DMS53 treated with DMSO at 0.1 percent for 48 hours (cell line): Measurements from ENCODE around the gene SLC44A2.
A peak's percentile ranks its signal among the peaks of the same experiment; 100 is the strongest.

Experiments
- DNase-seq: peaks from one replicate; lab custom pipeline; 2025; ENCODE audit not compliant: unreplicated experiment; lab: John Stamatoyannopoulos, UW

Gene SLC44A2

DNA sequence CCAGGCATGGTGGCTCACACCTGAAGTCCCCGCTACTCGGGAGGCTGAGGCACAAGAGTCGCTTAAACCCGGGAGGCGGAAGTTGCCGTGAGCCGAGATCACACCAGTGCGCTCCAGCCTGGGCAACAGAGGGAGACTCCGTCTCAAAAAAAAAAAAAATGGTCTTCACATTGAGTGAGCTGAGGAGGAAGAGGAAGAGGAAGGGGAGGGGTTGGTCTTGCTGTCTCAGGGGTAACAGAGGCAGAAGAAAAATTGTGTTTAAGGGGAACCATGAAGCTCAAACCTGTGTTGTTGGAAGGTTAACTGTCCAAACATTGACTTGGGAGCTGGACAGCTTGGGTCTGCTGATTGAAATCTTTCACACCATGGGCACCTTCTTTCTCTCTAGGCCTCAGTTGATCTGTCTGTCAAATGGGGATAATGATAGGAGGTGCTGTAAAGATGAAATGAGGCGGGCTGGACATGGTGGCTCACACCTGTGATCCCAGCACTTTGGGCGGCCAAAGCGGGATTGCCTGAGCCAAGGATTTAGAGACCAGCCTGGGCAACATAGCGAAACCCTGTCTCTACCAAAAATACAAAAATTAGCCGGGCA, 9.8 kb upstream of the SLC44A2 start:
- no peak for DNase-seq

DNA sequence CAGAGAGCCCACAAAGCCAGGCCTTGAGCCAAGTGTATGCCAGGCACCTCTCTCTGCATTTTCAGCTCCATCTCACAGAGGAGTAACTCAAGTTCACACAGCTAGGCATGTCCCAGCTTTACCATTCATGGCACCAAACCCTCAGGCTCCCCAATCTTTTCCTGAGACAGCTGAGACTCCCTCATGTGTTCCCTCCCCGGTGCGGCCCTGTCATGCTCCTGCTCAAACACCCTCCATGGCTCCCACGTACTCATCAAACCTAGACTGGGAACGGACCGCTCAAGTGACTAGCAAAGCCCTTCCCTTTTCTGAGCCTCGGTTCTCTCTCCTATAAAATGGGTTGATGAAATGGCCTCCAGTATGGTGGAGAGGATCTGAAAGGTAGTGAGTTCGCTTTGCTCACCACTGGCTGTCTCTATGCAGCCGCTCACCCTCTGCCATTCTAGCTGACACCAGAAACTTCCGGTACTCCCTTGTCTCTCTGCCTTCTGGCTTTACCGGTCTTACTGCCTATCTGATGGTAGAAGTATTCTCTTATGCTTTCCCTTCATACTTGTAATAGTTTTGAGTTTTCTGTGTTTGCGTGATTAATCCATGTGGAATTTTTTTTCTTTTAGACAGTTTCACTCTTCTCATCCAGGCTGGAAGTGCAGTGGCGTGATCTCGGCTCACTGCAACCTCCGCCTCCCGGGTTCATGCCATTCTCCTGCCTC, 7.8 kb upstream of the SLC44A2 start:
- DNase-seq, result no peak

DNA sequence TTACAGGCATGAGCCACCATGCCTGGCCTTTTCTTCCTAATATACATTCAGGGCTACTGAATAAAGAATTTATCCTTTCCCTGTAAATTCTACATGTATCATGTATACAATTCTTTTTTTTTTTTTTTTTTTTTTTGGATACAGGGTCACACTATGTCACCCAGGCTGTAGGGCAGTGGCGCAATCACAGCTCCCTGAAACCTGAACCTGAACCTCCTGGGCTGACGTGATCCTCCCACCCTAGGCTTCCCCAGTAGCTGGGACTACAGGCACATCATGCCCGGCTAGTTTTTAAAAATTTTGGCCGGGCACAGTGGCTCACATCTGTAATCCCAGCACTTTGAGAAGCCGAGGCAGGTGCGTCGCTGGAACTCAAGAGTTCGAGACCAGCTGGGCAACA, 6.5 kb upstream of the SLC44A2 start:
- no peak for DNase-seq

DNA sequence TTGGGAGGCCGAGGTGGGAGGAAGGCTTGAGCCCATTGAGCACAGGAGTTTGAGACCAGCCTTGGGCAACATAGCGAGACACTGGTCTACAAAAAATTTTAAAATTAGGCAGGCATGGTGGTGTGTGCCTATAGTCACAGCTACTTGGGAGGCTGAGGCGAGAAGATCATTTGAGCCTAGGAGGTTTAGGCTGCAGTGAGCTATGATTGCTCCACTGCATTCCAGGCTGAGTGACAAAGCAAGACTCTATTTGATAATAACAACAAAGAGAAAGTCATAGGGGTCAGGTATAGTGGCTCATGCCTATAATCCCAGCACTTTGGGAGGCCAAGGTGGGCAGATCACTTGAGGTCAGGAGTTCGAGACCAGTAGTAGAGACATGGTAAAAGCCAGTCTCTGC, 4.6 kb upstream of the SLC44A2 start:
- DNase-seq, result no peak

DNA sequence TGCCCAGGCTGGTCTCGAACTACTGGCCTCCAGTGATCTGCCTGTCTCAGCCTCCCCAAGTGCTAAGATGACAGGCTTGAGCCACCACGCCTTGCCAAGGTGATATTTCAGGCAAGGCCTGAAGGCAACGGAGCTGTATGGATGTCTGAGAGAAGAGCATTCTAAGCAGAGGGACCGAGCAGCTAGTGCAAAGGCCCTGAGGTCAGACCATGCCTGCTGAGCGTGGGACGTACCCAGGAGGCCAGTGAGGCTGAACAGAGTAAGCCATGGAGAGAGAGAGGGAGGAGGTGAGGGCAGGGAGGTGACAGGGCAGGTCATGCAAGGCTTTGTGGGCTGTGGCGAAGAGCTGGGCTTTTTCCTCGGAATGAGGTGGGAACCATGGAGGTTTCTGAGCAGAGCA, 3.4 kb upstream of the SLC44A2 start:
- DNase-seq, result no peak

DNA sequence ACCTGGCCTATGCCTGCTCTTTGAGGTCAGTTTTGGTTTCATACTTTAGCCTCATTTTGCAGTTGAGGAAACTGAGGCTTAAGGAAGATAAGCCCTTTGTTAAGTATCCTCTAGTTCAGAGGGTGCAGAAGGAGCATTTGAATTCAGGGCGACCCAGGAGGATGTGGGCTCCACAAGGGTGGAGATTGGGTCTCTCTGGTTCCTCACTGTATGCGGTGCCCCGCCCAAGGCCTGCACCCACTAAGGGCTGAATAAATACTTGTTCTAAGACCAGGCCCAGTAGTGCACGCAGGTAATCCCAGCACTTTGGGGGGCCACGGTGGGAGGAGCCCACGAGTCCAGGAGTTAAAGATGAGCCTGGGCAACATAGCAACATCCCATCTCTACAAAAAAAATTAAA, 768 bp upstream of the SLC44A2 start:
- DNase-seq, result no peak

DNA sequence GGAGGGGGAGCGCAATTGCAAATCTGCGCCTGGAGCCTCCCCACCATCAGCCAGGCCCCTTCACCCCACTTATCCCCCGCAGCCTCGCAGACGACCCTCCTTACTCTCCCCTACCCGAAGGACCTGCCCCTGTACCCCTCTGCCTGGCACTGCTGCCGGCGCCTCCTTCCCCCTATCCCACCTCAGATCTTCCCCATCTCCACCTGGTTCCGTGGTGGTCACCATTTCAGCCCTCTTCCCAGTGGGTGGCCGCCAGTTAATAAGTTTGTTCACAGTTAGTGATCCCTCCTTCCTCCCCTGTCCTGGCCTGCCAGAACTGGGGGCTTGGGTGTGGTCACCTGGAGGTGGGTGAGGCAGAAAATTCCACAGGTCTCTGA, 397 bp downstream of the SLC44A2 start:
- no peak for DNase-seq

DNA sequence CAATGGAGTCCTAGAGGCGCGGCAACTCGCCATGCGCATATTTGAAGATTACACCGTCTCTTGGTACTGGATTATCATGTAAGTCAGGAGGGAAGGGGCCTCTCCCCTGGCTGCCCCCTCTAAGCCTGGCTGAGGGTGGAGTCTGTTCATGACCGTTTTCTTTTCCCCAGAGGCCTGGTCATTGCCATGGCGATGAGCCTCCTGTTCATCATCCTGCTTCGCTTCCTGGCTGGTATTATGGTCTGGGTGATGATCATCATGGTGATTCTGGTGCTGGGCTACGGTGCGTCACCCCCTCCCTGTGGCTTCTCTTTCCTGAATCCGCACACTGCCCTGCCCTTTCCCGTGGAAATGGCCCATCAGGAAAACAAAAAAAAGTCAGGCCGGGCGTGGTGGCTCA, 6.5 kb downstream of the SLC44A2 start:
- DNase-seq, result no peak

DNA sequence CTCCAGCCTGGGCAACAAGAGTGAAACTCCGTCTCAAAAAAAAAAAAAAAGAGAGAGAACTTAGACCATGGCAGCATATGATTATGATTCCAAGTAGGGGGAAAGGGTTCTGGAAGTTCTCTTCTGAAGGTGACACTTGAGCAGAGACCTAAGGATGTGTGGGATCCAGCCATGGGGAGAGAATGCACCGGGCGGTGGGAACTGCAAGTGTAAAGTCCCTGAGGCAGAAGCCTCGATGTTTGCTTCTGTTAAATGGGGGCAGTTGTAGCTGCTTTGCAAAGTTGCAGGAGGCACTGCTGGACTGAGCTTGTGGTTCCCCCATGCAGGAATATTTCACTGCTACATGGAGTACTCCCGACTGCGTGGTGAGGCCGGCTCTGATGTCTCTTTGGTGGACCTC, 9.1 kb downstream of the SLC44A2 start:
- DNase-seq, result no peak

DNA sequence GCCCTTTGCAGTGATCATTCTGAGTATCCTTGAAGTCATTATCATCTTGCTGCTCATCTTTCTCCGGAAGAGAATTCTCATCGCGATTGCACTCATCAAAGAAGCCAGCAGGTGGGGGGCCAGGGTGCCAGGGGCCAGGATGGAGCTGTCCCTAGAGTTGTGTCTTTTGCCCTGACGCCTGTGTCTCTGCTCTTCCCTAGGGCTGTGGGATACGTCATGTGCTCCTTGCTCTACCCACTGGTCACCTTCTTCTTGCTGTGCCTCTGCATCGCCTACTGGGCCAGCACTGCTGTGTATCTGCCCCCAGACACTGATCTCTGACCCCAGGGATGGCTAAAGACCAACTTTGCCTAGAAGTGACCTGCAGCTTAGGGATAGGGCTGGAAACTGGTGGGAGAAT, 9.6 kb downstream of the SLC44A2 start:
- DNase-seq, result no peak

DNA sequence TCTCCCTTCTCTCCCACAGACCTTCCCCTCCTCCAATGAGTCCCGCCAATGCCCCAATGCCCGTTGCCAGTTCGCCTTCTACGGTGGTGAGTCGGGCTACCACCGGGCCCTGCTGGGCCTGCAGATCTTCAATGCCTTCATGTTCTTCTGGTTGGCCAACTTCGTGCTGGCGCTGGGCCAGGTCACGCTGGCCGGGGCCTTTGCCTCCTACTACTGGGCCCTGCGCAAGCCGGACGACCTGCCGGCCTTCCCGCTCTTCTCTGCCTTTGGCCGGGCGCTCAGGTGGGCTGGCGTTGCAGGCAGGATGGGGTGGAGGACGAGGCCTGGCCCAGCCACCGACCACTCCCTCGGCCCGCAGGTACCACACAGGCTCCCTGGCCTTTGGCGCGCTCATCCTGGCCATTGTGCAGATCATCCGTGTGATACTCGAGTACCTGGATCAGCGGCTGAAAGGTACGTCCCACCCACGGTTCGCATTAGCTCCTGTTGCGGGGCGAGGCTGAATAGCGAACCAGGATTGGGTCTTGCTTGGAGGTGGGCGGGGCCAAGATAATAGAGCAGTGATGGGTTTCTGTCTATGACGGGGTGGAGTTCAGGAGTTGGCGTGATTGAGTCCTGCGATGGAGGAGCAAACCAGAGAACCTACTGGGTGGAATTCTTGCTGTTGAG, 11.1 kb downstream of the SLC44A2 start:
- no peak for DNase-seq

DNA sequence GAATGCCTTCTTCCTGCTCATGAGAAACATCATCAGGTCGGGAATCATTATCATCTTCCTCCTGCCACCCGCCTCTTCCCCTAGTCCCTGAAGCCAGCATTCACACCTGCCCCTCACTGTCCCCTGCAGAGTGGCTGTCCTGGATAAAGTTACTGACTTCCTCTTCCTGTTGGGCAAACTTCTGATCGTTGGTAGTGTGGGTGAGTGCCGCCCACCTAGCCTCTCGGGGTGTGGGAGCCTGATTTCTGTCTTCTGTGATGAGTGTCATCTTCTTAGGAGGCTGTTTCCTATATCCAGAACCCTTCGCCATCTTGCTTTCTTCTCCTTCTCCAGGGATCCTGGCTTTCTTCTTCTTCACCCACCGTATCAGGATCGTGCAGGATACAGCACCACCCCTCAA, 12.5 kb downstream of the SLC44A2 start:
- DNase-seq, result no peak

DNA sequence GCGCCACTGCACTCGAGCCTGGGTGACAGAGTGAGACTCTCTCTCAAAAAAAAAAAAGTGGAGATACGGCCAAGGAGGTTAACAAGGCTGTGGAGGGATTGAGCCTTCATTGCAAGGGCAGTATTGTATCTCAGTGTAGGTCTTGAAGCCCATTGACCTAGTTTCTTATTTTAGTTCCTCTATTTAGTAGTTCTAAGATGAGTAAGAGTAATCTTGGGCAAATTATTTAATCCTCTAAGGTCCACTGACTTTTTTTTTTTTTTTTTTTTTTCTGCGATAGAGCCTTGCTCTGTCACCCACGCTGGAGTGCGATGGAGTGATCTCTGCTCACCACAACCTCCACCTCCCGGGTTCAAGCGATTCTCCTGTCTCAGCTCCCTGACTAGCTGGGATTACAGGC, 14.5 kb downstream of the SLC44A2 start:
- DNase-seq, result no peak

DNA sequence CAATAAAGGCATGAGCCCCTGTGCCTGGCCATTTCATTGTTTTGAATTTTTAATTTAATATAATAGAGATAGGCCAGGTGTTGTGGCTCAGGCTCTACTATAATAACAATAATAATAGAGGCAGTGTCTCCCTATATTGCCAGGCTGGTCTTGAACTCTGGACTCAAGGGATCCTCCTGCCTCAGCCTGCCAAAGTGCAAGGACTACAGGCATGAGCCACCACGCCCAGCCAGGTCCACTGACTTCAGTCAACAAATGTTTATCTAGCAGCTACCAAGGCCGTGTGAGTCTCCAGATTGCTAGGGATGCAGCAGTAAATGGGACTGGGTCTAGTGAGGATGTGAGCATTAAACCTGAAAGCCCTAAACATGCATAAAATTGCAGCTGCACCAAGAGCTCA, 15.0 kb downstream of the SLC44A2 start:
- no peak for DNase-seq

DNA sequence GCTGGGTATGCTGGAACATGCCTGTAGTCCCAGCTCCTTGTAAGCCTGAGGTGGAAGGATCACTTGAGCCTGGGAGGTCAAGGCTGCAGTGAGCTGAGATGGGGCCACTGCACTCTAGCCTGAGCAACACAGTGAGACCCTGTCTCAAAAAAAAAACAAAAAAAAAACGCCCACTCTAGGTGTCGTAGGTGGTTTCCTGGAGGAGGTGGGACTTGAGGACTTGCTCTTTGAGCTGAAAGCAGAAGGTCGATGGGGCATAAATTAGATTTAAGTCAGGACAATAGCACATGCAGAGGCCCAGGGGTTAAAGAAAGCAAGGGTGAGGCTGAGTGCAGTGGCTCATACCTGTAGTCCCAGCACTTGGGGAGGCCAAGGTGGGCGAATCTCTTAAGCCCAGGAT, 15.9 kb downstream of the SLC44A2 start:
- no peak for DNase-seq

DNA sequence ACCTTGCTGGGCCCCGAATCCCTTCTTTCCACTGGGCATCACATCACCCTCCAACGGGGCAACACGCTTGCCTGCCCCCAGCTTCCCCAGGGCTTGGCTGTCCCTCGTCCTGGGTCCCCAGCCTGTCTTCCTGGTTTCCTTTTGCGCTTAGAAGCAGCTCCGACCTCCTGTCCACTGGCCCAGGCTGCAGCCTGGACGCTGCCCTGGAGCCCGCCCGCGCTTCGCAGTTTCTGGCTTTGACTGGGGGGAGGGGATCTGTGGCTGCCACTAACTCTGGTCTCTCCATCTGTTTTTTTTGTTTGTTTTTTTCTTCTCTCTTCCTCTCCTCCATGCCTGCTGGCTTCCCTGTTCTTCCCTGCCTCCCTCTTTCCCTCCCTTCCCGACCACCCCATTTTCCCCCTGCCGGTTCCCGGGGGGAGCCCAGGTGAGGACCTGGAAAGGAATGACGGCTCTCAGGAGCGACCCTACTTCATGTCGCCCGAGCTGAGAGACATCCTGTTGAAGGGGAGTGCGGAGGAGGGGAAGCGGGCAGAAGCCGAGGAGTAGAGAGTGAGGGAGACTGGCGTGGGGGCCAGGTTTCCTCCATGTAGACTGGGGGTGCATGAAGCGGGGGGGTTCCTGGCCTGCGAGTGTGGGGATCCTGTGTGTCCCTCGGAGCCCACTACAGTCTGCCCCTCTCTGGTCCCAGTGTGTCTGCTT, 17.3 kb downstream of the SLC44A2 start:
- DNase-seq, result no peak

DNA sequence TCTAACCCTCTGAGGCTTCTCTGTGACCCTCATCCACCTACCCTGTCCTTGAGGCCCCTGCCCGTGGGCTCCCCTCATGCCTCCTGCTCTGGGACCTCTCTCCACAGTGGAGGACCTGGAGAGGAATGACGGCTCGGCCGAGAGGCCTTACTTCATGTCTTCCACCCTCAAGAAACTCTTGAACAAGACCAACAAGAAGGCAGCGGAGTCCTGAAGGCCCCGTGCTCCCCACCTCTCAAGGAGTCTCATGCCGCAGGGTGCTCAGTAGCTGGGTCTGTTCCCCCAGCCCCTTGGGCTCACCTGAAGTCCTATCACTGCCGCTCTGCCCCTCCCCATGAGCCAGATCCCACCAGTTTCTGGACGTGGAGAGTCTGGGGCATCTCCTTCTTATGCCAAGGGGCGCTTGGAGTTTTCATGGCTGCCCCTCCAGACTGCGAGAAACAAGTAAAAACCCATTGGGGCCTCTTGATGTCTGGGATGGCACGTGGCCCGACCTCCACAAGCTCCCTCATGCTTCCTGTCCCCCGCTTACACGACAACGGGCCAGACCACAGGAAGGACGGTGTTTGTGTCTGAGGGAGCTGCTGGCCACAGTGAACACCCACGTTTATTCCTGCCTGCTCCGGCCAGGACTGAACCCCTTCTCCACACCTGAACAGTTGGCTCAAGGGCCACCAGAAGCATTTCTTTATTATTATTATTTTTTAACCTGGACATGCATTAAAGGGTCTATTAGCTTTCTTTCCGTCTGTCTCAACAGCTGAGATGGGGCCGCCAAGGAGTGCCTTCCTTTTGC, 18.0 kb downstream of the SLC44A2 start:
- DNase-seq, result no peak

DNA sequence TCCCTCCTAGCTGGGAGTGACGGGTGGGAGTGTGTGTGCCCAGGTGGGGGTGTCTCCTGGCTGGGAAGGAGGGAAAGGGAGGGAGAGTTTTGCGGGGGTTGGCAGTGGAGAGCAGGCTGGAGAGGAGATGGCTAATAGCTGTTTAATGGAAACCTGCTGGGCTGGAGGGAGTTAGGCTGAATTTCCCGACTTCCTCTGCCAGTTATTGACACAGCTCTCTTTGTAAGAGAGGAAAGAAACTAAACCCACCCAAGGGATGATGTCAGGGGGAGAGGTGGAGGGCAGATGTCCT, 18.6 kb downstream of the SLC44A2 start:
- DNase-seq, result no peak

DNA sequence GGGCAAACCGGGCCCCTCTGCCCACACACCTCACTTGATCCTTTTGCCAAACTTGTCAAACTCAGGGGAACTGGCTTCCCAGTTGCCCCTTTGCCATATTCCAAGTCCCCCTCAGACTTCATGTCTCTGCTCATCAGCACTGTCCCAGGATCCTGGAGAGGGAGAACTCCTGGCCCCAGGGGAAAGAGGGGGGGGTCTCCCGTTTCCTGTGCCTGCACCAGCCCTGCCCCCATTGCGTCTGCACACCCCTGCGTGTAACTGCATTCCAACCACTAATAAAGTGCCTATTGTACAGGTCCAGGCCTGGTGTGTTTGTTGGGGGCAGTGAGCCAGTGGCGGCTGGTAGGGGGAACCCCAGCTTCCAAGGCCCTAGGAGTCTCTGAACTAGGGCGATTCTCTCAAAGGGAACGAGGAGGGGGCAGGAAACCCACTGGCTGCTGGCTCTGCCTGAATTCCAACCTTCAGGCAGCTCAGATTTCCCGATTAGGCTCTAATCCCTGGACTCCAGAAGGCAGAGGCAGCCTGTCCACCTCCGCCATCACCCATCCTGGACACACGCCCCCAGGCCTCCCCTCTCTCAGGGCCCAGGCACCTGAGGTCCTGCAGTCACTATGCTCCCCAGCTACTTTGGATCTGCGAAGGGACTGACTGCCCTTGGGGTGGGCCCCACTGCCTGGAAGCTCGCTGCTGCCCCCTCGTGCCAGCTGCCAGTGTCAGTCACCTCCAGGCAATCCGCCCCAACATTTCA, 19.1 kb downstream of the SLC44A2 start:
- peak; percentile 51 for DNase-seq

DNA sequence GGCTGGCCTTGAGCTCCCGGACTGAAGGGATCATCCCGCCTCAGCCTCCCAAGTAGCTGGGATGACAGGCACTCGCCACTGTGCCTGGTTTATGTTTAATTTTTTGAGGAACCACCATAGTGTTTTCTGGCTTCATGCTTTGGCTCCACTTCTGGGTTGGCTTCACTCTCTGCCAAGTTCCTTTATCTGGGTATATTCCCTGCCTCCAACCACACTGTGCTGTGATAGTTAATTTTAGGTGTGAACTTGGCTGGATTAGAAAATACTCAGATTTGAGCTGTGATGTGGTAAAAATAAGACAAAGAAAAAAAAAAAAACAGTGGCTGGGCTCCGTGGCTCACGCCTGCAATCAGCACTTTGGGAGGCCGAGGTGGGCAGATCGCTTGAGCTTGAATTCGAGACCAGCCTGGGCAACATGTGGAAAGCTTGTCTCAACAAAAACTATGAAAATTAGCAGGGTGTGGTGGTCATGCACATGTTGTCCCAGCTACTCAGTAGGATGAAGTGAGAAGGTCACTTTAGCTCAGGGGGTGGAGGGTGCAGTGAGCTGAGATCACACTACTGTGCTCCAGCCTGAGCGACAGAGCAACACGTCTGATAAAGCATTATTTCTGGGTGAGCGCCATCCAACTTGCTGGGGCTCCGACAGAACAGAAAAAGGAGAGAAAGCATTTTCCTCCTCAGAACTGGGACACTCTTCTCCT, 21.3 kb downstream of the SLC44A2 start:
- no peak for DNase-seq
